Middle frontal gyrus (tissue), 1 donor: ENCODE data around the gene ZNF212.
A peak's percentile ranks its signal among the peaks of the same experiment; 100 is the strongest.

Experiments used
- DNase-seq: peaks from one replicate; pipeline ENCODE4 v3.0.0-alpha.2; 2015; ENCODE audit warnings: low spot score; ENCODE audit errors: extremely low spot score

ZNF212 gene

DNA sequence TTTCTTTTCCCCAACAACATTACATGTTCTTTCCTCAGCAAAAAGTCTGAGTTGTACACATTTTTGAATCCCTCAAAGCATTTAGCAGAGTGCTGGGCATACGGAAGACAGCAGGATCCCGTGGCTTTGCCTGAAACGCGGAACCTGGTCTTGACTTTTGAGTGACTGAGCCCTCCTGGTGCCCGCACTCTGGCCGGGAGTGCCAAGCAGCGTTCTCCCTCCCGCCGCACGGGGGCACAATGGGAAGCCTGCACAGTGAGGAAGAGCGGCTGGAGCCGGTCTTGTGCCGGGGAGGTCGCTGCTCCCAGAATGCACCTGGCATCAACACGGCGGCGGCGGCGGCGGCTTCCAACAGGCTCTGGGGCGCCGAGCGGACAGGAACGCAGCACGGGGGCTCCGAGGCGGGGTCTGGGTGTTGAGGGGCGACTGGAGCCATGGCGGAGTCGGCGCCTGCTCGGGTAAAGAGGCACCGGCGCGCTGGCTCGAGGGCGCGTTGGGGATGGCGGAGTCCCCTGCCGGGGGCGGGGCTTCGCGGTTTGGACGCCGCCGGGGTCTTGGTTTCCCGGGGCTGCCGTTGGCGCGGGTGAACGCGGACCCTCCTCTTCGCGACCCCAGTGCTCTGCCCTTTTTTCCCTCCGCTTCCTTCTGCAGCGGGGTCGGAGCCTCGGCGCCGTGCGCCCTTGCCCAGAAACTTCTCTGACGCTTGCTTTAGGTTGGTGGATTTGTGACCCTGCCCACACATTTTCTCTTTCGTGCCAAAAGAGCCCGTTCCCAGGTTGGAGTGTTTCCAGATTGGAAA is at the start of gene ZNF212:
TSS of gene ZNF212 (plus strand) at position 307 of the 799 bp plus-strand sequence. CDS start at position 435, 128 bp downstream.
- DNase-seq = peak; percentile 65

DNA sequence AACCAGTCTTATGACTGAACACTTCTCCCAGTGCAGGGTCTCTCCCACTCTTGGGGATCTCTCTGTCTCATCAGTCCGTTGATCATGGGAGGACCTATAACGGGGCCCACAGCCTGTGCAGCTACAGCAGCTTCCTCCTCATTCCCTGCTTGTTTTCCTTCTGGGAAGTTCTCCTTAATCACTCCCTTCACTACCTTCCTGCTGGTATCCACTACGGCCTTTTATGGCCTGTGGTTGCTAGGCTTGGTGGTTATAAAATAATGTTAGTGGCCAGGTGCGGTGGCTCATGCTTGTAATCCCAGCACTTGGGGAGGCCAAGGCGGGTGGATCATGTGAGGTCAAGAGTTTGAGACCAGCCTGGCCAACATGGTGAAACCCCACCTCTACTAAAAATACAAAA is 47.6 kb upstream of the ZNF212 start:
- DNase-seq = no peak

DNA sequence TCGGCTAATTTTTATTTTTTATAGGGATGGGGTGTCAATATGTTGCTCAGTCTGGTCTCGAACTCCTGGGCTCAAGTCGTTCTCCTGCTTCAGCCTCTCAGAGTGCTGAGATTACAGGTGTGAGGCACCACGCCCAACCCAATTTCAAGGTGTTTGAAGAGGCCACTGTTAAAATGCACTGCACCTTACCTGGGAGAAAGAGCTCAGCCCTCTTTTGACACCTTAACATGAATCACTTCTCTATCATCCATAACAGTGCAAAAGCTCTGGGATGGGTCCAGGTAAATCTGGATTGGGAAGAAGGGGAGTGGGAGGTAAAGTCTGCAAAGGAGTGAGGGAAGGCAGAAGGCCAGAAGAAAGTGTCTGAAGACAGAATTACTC is 44.7 kb upstream of the ZNF212 start:
- DNase-seq = no peak

DNA sequence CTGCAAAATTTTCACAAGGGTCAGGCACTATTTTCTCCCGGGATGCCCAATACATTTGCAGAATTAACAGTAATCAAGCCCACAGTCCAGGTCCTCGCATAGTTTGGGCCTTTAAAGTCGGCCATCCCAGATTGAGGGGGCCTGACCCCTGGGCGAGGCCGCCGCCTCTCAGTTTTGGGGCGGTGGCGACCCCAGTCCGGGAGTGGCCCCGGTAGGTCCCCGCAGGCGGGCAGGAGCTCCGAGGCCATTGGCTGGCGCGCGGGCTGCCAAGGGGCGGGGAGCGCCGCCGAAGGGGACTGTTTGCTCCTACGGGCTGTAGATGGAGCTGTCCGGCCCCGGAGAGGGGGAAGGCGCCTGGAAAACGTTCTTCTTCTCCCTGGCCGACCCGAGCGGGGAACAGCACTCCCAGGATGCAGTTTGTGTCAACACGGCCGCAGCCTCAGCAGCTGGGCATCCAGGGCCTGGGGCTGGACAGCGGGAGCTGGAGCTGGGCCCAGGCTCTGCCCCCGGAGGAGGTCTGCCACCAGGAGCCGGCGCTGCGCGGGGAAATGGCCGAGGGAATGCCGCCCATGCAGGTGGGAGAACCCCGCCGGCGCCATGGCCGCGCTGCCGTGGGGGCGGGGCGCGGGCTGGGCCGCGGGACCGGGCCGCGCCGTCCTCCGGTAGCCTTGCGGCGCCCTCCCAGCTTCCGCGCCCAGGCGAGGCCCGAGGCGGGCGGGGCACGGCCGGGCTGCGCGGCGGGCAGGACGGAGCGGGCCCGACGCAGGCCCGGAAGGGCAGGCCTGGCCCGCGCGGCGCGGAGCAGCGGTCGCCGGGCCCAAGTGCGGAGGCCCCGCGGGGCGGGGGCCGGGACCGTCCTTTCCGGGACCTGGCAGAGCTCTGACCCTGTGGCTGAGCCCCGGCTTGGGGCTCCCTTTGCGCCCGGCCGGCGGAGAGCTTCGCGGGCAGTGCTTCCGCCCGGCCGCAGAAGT is 44.0 kb upstream of the ZNF212 start, which contains the start of gene ZNF282:
TSS of gene ZNF282 (plus strand) at position 367 of the 971 bp plus-strand sequence. CDS start at position 411, 44 bp downstream.
- peak; percentile 73 for DNase-seq

DNA sequence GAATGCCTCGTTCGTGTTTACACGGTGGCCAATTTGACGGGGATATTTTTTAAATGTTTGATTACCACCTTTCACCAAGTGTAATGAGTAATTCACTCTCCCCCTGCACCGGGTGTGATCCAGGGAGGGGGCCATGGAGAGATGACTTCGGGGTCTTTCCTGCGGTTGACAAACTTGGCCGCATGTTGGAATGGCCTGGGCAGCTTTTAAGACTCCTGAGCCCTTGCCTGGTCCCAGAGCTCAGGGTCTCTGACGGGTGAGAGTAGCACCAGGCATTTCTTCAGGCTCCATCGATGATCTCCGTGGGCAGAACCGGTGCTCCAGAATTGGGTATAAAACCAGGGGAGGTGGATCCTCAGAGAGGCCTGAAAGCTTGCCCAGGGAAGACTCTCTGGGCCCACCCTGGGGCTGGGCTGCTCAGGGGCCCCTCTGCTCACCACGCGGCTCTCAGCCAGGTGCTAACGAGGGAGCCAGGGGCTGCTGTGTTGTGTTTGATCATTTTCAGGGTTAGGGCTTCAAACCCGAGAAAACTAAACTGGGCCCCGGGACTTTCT is 43.2 kb upstream of the ZNF212 start:
- DNase-seq = no peak

DNA sequence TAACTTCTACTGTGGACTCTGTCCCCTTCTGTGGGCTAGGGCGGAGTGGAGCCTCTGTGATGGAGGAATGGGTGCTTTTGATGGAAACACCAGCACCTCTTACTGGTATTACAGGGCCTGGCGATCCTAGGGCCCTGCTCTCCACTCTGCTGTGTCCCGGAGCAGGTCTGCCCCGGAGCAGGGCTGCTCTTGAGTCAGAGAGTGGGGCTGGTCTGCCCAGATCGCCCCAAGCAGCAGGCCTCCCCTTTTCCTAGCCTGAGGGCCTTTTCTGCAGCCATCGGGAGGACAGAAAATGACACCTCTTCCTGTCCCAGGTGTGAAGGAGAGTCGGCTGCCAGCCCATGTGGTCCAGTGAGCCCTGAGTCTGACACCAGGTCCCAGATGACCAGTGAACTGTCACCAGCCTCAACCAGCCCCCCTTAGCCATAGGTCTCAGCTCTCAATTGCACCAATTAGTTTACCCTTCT is 42.7 kb upstream of the ZNF212 start:
- DNase-seq = no peak

DNA sequence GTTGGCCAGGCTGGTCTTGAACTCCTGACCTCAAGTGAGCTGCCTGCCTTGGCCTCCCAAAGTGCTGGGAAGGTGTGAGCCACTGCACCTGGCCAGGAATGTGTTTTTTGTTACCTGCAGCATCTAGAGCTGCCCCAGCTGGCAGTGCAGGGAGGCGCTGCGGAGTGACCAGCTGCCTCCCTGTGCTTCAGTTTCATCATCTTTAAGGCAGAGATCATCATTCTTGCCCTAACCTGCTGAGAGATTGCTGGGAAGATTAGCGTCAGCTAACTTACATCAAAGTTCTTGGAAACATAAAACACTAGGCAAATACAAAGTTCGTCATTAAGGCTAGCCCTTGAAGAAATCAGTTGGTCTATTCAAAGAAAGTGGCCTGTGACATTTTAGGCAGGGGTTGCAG is 41.8 kb upstream of the ZNF212 start:
- DNase-seq = no peak

DNA sequence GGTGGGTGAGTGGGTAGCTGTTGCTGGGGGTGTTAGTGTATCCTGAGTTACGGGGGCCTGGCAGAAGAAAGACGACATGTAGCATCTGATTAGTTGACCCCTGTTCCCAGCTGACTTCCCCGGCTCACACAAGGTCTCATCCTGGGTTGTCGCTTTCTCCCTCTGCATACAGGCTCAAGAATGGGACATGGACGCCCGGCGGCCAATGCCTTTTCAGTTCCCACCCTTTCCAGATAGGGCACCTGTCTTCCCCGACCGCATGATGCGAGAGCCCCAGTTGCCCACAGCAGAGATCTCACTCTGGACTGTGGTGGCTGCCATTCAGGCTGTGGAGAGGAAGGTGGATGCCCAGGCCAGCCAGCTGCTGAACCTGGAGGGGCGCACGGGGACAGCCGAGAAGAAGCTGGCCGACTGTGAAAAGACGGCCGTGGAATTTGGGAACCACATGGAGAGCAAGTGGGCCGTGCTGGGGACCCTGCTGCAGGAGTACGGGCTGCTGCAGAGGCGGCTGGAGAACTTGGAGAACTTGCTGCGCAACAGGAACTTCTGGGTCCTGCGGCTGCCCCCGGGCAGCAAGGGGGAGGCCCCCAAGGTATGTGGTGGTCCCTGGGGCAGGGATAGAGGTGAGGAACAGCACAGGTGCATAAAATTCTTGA is 41.2 kb upstream of the ZNF212 start:
- DNase-seq = no peak

DNA sequence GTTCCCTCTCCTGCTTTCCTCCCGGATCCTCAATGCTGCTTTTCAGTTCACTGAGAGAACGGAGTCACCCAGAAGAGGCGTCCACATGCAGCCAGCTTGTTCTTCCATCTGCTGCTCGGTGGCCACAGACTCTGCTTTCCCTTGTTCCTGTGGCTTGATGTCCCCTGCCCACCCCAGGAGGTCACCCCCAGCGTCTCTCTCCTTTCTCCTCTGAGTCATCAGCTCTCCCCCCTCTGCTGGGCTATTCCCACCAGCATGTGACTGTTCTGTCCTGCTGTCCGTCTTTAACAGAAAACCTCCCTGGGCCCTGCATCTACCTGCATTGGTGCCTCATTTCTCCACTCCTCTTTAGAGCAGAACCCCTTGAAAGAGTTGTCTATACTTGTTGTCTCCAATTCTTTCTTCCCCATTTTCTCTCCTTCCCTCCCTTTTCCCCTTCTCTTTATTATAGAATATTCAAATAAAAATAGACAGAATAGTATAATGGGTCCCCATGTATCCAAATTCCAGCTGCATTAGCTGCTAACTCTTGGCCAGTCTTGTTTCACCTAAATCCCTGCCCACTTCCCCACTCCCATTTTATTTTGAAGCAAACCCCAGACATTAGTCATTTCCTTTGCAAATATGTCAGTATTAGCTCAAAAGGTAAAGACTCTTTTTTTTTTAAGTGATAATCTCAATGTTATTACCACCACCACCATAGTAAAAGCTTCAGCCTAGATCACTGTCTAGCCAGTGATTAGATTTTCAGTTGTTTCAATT is 40.0 kb upstream of the ZNF212 start:
- DNase-seq = no peak

DNA sequence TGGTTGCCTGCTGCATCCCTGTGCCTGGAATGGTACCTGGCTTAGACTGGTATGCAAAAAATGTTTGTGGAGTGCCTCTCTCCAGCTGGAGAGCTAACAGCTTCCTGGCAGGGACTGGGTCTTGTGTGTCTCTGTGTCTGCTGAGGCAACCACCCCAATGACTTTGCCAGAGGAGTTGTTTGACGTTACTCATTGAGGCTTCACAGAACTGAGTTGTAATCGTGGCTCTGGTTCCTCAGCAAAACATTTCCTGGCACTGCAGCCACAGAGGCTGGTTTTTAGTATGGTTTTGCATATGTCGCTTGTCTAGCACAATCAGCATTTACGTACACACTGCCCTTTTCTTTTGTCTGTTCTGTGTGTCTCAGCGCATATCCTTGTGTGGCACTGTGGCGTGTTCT is 36.6 kb upstream of the ZNF212 start:
- no peak for DNase-seq

DNA sequence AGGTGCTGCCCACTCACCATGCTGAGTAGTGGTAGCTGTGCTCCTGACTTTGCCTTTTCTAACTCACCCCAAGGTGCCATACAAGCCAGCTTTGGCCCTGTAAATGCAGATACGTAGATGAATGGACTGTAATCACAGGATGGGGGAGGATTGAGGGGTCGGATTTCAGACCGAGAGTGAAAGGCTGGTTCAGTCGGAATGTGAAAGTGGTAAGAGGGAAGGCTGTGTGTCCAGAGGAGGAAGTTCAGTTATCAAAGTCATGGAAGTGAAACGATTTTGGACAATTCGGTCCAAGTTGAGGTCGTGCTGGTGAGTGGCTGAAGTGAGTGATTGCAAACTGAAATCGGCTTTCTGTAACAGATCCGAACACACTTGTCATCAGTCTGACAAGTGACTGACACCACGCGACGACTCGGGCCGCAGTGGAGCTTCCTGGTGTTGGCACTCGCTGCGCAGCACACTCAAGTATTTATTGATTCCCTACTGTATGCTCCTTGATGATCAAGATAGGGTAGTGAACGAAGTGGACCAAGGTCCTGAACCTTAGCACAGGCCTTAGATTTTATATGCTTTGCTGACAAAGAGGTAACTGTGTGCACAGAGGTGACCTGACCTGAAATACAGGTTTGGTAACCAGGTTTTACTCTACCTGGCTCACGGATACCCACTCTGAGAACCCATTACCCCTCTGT is 33.6 kb upstream of the ZNF212 start:
- DNase-seq = no peak

DNA sequence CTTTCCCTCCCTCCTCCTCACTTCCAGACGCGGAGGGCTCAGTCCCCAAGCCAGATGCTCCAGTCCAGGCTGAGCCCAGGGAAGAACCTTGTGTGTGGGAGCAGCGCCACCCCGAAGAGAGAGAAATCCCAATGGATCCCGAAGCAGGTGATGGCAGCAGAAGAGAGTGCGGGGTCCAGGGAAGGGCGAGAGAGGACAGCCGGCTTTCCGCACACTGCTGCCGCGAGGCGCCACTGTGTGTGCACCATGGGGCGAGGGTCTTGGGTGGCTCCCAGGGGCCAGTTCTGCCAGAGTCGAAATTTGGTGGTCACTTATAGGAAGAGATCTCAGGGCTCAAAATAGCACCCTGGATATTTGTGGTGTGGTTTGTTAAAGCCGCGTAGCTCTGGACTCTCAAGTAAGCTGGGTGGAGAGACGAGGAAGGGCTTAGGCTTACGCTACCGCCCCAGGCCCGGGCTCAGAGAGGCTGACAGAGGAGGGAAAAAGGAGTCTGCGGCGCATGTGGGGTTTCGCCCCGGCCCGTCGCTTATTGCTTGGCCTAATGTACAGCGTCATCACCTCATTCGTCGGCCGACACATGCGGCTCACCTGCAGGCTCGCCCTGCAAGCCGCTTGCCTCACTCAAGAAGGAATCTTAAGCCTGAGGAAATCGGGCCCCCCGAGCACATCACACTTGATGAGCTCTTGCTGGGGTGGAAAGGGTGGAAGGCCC is 32.0 kb upstream of the ZNF212 start:
- no peak for DNase-seq

DNA sequence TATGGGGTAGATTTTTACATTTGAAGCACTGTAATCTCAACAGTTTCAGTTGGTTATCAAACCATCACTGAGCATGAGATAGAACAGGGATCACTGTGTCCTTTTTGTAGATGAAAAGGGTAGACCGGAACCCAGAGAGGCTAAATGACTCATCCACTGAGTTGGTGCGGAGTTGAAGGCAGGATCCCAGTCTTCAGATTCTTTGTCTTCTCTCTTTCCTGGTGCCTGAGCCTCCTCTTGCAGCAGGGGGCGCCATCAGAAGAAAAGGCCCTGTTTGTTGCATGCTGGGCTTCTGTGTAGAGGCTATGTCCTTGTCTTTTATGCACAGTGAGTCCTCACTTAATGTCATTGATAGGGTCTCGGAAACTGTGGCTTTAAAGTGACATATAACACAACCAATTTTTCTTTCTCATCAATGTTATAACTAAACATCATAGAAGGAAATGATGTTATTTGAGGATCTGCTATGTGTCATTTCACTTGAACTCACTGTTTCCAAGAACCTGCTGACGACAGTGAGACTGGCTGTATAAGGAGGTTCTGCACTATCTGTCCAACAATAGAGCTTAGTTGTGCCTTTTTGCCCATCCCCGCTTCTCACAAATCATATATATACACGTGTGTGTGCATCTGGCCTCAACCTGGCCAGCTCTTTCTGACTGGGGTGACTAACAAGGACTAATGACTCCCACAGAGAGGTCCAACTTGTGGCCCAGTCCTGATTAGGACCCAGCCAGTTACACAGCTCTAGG is 29.8 kb upstream of the ZNF212 start:
- DNase-seq = no peak

DNA sequence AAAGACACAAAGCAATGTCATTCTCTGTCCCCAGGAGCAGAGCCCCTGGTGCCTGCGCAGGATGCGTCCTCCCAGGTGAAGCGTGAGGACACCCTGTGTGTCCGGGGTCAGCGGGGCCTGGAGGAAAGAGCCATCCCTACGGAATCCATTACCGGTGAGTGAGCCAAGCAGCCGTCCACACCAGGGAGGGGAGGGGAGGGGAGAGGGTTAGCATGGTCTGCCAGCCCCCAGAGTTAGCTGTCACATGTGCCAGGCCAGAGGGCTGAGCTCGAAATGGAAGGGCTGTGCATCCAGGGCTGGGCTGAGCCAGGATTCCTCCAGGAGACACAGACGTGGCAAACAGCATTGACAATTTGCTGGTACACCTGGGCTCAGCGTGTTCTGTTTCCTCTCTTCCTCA is 28.9 kb upstream of the ZNF212 start:
- no peak for DNase-seq

DNA sequence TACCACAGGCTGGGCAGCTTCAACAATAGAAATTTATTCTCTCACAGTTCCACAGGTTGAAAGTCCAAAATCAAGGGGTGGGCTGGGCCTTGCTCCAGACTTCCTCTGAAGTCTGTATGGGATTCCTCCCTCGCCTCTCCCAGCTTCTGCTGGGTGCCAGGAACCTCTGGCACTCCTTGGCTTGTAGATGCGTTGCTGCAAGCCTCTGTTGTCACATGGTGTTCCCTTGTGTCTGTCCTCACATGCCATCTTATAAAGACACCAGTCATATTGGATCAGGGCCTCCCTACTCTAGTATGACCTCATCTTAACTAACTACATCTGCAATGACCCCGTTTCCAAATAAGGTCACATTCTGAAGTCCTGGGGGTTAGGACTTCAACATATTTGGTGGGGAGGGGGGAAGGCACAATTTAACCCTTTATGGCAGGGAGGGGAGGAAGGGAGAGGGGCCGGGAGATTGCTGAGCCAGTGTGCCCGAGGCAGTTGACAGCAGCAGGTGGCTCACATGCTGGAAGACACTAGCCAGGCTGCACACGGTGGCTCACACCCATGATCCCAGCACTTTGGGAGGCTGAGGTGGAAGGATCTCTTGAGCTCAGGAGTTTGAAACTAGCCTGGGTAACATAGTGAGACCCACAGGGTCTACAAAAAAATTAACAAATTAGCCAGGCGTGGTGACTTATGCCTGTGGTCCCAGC is 25.3 kb upstream of the ZNF212 start:
- DNase-seq = no peak

DNA sequence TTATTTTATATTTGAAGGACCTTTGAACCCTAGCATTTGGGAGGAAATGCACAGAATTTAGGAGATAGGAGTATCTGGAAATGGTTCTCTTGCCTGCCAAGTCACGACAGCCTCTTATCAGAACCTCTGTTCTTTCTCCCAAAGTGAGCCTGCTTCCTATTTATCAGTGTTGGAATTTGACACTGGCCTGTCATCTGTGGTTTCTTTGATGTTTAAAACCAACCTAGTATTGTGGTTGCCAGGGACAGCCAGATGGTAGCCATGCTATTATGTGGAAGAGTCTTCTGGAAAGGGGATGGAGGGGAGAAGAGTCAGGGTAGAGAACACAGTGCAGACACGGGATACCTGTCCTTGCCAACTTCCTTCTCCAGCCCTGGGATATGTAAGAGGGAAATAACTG is 23.0 kb upstream of the ZNF212 start:
- DNase-seq = no peak

DNA sequence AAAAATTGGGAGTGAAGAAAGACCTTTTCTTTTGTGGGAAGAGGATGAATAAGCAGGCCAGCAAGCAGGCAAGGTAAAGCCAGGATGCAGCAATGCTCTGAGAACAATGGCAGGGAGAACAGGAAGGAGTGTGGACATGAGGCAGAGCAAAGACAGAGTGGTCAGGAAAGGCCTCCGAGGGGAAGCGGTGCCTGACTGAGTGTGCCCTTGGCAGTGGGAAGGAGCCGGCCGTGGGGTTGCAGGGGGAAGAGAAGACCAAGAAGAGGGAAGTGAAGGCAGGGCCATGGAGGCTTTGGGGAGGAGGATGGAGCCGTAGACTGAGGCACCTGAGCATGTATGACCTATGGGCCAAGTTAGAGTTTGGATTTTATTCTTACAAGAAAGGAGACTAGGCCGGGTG is 21.9 kb upstream of the ZNF212 start:
- no peak for DNase-seq
